PC-3 (cell line): ENCODE results near the gene TEX2. TPM values are rescaled to one million over a fixed set of nuclear protein-coding genes. Genes with fewer than 3 reads are reported as not detected.

Experiments used
- ATAC-seq: fragments of 200-7000 bp; cut with Tn5 transposase; 2 replicates; pipeline ENCODE4 v1.9.1; 2020; ENCODE audit warnings: mild to moderate bottlenecking, moderate library complexity
- BruUV-seq: library from RNA; stranded (reverse); fragments of 400-500 nt; replicated peaks from 2 replicates; lab custom pipeline; 2021; lab: Mats Ljungman, UMichigan
- CTCF ChIA-PET: fragments of 300-600 bp; sonication (Branson Sonifier 250); formaldehyde crosslinking; loops from one replicate; lab custom pipeline; 2022; ENCODE audit warnings: antibody characterized with exemption; lab: Charles Lee
- POLR2A ChIA-PET: fragments of 300-600 bp; sonication (Branson Sonifier 250); formaldehyde crosslinking; loops from one replicate; lab custom pipeline; 2022; ENCODE audit warnings: antibody characterized with exemption; ENCODE audit not compliant: unreplicated experiment; lab: Charles Lee
- DNase-seq: peaks from one replicate; pipeline ENCODE4 v3.0.0-alpha.2; 2015
- H2AFZ ChIP-seq: fragments of 300-600 bp; sonication (generic); 2 replicates; pipeline ENCODE4 v1.6.0; 2016; ENCODE audit warnings: antibody characterized with exemption, low read length
- H3F3A ChIP-seq: fragments of 300-600 bp; sonication (generic); one replicate; pipeline ENCODE4 v1.6.0; 2017; ENCODE audit warnings: antibody characterized with exemption, low read length, control low read depth, mild to moderate bottlenecking; ENCODE audit not compliant: unreplicated experiment
- H3K27ac ChIP-seq: fragments of 300-600 bp; sonication (generic); 2 replicates; pipeline ENCODE4 v1.5.1; 2016; ENCODE audit warnings: mild to moderate bottlenecking, low read length
- H3K27me3 ChIP-seq: fragments of 300-600 bp; sonication (generic); 2 replicates; pipeline ENCODE4 v1.6.1; 2016; ENCODE audit warnings: low read length, mixed read lengths
- H3K36me3 ChIP-seq: fragments of 300-600 bp; sonication (generic); 2 replicates; pipeline ENCODE4 v1.6.1; 2016; ENCODE audit warnings: low read depth, mixed run types, low read length, mixed read lengths
- H3K4me1 ChIP-seq: fragments of 300-600 bp; sonication (generic); 2 replicates; pipeline ENCODE4 v1.5.1; 2016; ENCODE audit warnings: low read length; ENCODE audit not compliant: insufficient read depth
- H3K4me2 ChIP-seq: fragments of 300-600 bp; sonication (generic); 2 replicates; pipeline ENCODE4 v1.6.0; 2016; ENCODE audit warnings: low read length
- H3K4me3 ChIP-seq: fragments of 300-600 bp; sonication (generic); 2 replicates; pipeline ENCODE4 v1.5.1; 2016; ENCODE audit warnings: mild to moderate bottlenecking, low read length, mixed read lengths
- H3K79me2 ChIP-seq: fragments of 300-600 bp; sonication (generic); 2 replicates; pipeline ENCODE4 v1.6.1; 2017; ENCODE audit warnings: low read length, mixed read lengths
- H3K9ac ChIP-seq: fragments of 300-600 bp; sonication (generic); 2 replicates; pipeline ENCODE4 v1.6.0; 2016; ENCODE audit warnings: mild to moderate bottlenecking, low read length
- H3K9me2 ChIP-seq: fragments of 300-600 bp; sonication (generic); replicated peaks from 2 replicates; pipeline ENCODE4 v1.6.1; 2016; ENCODE audit warnings: mixed run types, low read length, mixed read lengths
- H3K9me3 ChIP-seq: fragments of 300-600 bp; sonication (generic); 2 replicates; pipeline ENCODE4 v1.6.1; 2016; ENCODE audit warnings: low read length, mixed read lengths
- H4K20me1 ChIP-seq: fragments of 300-600 bp; sonication (generic); 2 replicates; pipeline ENCODE4 v1.6.1; 2016; ENCODE audit warnings: low read length, mixed read lengths
- EZH2 ChIP-seq: fragments of 300-600 bp; sonication (generic); IDR thresholded peaks from one replicate; pipeline ENCODE4 v1.6.1; 2017; ENCODE audit warnings: antibody characterized with exemption, mild to moderate bottlenecking, low read length; ENCODE audit not compliant: unreplicated experiment
- EZH2phosphoT487 ChIP-seq: fragments of 300-600 bp; sonication (generic); IDR thresholded peaks from 2 replicates; pipeline ENCODE4 v1.6.1; 2018; ENCODE audit warnings: mild to moderate bottlenecking, antibody characterized with exemption, low read length, borderline replicate concordance
- intact Hi-C: fragments of 100-400 bp; cut with micrococcal nuclease; formaldehyde crosslinking; loops from 2 replicates; pipeline ENCODE4 v1.9.0; 2023
- total RNA-seq: library from RNA; depleted of rRNA; stranded (reverse); fragments of >200 nt; gene quantifications from 2 replicates; pipeline ENCODE4 v1.2.3, GENCODE V29; 2014
- TF ChIP-seq, protein P1 (sequence below): fragments of 300-600 bp; sonication (generic); conservative IDR thresholded peaks from 2 replicates; pipeline ENCODE4 v1.5.1; 2017; ENCODE audit warnings: antibody characterized with exemption, low read depth, mild to moderate bottlenecking, low read length

Gene TEX2
- total RNA-seq, 1 experiment from 2014 or later, result 44.2 TPM

DNA sequence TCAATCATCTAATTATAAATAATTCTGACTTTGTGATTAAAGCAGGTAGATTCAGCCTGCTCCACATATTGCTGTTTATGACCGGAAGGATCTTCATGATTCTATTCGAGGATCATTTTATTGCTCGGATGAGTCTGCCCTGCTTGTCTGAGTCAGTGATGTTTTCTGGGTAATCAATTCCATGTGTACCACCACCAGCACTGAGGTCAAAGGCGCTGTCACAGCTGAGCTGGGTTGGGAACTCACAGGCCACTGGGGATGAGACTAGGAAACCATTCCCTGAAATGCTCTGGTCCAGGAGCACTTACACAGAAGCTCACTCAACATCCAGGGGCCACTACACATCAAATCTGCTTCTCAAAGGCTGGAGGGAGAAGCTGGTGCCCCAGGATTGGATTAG lies 102.7 kb downstream of the TEX2 start:
- DNase-seq (no peak), ATAC-seq (no peak)
- Histone ChIP-seq H3K9me3 (no peaks in the 10 kb centered on the region), H4K20me1 (no peaks in the 10 kb centered on the region), H3K9me2 (no peaks in the 10 kb centered on the region), H2AFZ (no peak overlapping the region), H3F3A (no peaks in the 10 kb centered on the region), H3K27me3 (no peaks in the 10 kb centered on the region), H3K27ac (no peak overlapping the region), H3K4me3 (no peak overlapping the region), H3K36me3 (peaks cover 3% of the 10 kb centered on the region; the same call in 1 of the 2 replicates), H3K9ac (no peak overlapping the region), H3K4me2 (no peak overlapping the region), H3K79me2 (no peaks in the 10 kb centered on the region), H3K4me1 (peaks cover 21% of the 10 kb centered on the region)
- intact Hi-C loops, result no loop called here
- TF ChIP-seq, protein P1, sequence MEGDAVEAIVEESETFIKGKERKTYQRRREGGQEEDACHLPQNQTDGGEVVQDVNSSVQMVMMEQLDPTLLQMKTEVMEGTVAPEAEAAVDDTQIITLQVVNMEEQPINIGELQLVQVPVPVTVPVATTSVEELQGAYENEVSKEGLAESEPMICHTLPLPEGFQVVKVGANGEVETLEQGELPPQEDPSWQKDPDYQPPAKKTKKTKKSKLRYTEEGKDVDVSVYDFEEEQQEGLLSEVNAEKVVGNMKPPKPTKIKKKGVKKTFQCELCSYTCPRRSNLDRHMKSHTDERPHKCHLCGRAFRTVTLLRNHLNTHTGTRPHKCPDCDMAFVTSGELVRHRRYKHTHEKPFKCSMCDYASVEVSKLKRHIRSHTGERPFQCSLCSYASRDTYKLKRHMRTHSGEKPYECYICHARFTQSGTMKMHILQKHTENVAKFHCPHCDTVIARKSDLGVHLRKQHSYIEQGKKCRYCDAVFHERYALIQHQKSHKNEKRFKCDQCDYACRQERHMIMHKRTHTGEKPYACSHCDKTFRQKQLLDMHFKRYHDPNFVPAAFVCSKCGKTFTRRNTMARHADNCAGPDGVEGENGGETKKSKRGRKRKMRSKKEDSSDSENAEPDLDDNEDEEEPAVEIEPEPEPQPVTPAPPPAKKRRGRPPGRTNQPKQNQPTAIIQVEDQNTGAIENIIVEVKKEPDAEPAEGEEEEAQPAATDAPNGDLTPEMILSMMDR, result no peak
- TF ChIP-seq EZH2, result no peak
- no peak for TF ChIP-seq EZH2phosphoT487
- BruUV-seq, result no TSS peak
- CTCF ChIA-PET, result no interaction called here
- POLR2A ChIA-PET, result interaction anchor here (0.5 kb wide), 1 partner anchor 517 kb away, joined by 12 read pairs; no protein-coding TSS in a partner anchor

DNA sequence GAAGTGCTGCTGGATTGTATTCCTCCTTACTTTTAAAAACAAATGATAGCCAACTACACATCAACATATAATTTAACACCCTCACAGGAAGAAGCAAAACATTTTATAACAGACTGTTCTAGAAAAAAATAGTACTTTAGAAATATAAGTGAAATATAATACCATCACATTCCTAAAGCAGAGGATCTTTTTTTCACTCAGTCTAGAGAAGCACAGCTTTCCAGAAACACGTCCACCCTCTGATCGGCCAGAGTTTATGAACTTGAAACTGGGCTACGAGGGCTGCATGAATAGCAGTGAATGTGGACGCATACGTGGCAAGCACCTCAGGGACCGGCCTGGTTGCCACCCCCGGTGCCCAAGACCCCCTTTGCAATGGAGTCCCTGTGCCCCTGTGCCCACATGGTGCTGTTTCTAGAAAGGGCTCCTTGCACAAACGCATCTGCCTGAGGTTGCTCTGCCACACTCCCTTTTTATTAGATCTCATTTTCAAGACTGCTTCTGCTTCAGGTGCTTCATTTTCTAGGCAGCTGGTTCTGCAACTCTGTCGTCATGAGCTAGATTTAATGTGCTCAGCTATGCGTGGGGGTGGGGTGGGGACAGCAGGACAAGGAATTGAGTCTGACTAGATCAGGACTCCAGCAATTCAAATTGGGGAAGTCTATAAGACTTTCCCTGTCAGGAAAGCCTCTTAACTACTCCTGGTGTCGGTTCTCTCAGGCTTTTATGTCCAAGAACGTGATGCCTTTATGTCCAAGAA lies 104.0 kb downstream of the TEX2 start:
- no peaks in the 10 kb centered on the region for H3K27me3 ChIP-seq
- H3K9me2 ChIP-seq, result no peaks in the 10 kb centered on the region
- H3K9ac ChIP-seq, result no peak overlapping the region
- H4K20me1 ChIP-seq, result no peaks in the 10 kb centered on the region
- no TSS peak for BruUV-seq
- no peak for ATAC-seq
- no peaks in the 10 kb centered on the region for H3K79me2 ChIP-seq
- H3K27ac ChIP-seq, result no peak overlapping the region
- TF ChIP-seq EZH2 (no peak), EZH2phosphoT487 (no peak)
- TF ChIP-seq, protein P1, result no peak
- H3K36me3 ChIP-seq, result peaks cover 3% of the 10 kb centered on the region; the same call in 1 of the 2 replicates
- H2AFZ ChIP-seq, result no peak overlapping the region
- POLR2A ChIA-PET, result no interaction called here
- H3F3A ChIP-seq, result no peaks in the 10 kb centered on the region
- intact Hi-C loops, result no loop called here
- CTCF ChIA-PET, result no interaction called here
- no peaks in the 10 kb centered on the region for H3K9me3 ChIP-seq
- no peak overlapping the region for H3K4me3 ChIP-seq
- H3K4me1 ChIP-seq, result peaks cover 21% of the 10 kb centered on the region
- H3K4me2 ChIP-seq, result no peak overlapping the region
- DNase-seq, result no peak

DNA sequence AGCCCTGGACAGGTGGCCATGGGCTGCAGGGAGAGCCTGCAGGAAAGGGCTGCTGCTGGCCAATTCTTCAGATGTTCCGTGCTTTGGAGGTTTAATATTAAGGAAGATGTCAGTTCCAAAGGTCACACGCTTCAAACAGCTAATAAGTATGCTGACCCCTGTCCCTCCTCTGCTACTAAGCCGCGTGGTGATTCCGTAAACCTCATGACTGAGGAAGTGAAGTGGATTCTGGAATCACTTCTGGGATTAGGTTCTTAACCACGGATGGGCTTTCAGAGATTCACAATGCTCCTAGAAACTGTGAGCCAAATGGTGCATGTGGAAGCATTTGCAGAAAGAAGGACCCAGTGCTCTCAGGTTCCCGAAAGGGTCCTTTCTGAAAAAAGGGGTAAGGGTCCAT lies 104.7 kb downstream of the TEX2 start:
- POLR2A ChIA-PET, result no interaction called here
- H3K9ac ChIP-seq, result no peak overlapping the region
- DNase-seq, result no peak

More for the DNA sequence above, 104.7 kb downstream of the TEX2 start:
- Histone ChIP-seq H3K4me2 (no peak overlapping the region), H3K27ac (no peak overlapping the region), H3K9me3 (no peaks in the 10 kb centered on the region), H3K27me3 (no peaks in the 10 kb centered on the region), H3K79me2 (no peaks in the 10 kb centered on the region), H3K9me2 (no peaks in the 10 kb centered on the region), H4K20me1 (no peaks in the 10 kb centered on the region), H3K36me3 (peaks cover 3% of the 10 kb centered on the region; the same call in 1 of the 2 replicates), H3K4me1 (peaks cover 21% of the 10 kb centered on the region), H3K4me3 (no peak overlapping the region), H2AFZ (no peak overlapping the region), H3F3A (no peaks in the 10 kb centered on the region)
- no TSS peak for BruUV-seq
- CTCF ChIA-PET, result no interaction called here
- ATAC-seq, result no peak
- intact Hi-C loops, result no loop called here
- no peak for TF ChIP-seq EZH2phosphoT487
- TF ChIP-seq, protein P1, result no peak
- no peak for TF ChIP-seq EZH2
